ENCODE results near the gene SPPL3.

GRCh38 chr12:120869376-120869775, 34.8 kb downstream of the SPPL3 start:
- TF ChIP-seq NFIC (IDR thresholded peaks at IDR 0.05) (no peak), TAF1 (IDR thresholded peaks at IDR 0.05; ENCODE audit: low read depth) (no peak), RAD21 (IDR thresholded peaks at IDR 0.05; ENCODE audit: low read depth) (no peak), FOXM1 (IDR thresholded peaks at IDR 0.05; ENCODE audit: borderline replicate concordance, low read depth) (no peak), EGR1 (IDR thresholded peaks at IDR 0.05) (no peak), EP300 (IDR thresholded peaks at IDR 0.05; ENCODE audit: borderline replicate concordance) (no peak)
- TF ChIP-seq, protein P1, sequence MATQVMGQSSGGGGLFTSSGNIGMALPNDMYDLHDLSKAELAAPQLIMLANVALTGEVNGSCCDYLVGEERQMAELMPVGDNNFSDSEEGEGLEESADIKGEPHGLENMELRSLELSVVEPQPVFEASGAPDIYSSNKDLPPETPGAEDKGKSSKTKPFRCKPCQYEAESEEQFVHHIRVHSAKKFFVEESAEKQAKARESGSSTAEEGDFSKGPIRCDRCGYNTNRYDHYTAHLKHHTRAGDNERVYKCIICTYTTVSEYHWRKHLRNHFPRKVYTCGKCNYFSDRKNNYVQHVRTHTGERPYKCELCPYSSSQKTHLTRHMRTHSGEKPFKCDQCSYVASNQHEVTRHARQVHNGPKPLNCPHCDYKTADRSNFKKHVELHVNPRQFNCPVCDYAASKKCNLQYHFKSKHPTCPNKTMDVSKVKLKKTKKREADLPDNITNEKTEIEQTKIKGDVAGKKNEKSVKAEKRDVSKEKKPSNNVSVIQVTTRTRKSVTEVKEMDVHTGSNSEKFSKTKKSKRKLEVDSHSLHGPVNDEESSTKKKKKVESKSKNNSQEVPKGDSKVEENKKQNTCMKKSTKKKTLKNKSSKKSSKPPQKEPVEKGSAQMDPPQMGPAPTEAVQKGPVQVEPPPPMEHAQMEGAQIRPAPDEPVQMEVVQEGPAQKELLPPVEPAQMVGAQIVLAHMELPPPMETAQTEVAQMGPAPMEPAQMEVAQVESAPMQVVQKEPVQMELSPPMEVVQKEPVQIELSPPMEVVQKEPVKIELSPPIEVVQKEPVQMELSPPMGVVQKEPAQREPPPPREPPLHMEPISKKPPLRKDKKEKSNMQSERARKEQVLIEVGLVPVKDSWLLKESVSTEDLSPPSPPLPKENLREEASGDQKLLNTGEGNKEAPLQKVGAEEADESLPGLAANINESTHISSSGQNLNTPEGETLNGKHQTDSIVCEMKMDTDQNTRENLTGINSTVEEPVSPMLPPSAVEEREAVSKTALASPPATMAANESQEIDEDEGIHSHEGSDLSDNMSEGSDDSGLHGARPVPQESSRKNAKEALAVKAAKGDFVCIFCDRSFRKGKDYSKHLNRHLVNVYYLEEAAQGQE (IDR thresholded peaks at IDR 0.05; ENCODE audit: low read depth) = no peak
- TF ChIP-seq, protein P2, sequence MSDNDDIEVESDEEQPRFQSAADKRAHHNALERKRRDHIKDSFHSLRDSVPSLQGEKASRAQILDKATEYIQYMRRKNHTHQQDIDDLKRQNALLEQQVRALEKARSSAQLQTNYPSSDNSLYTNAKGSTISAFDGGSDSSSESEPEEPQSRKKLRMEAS (IDR thresholded peaks at IDR 0.05) = no peak
